ENCODE data around the gene DNLZ. TPM values are rescaled to one million over a fixed set of nuclear protein-coding genes. Genes with fewer than 3 reads are reported as not detected.
"Not testable (repeated sequence)": the region's sequence is repeated elsewhere in the genome, so short reads cannot be mapped to it uniquely, and the experiment has no call there.

DNLZ gene
- total and polyA plus RNA-seq, 7 donors = 8.4 to 41.9 (median 19.7) TPM

DNA sequence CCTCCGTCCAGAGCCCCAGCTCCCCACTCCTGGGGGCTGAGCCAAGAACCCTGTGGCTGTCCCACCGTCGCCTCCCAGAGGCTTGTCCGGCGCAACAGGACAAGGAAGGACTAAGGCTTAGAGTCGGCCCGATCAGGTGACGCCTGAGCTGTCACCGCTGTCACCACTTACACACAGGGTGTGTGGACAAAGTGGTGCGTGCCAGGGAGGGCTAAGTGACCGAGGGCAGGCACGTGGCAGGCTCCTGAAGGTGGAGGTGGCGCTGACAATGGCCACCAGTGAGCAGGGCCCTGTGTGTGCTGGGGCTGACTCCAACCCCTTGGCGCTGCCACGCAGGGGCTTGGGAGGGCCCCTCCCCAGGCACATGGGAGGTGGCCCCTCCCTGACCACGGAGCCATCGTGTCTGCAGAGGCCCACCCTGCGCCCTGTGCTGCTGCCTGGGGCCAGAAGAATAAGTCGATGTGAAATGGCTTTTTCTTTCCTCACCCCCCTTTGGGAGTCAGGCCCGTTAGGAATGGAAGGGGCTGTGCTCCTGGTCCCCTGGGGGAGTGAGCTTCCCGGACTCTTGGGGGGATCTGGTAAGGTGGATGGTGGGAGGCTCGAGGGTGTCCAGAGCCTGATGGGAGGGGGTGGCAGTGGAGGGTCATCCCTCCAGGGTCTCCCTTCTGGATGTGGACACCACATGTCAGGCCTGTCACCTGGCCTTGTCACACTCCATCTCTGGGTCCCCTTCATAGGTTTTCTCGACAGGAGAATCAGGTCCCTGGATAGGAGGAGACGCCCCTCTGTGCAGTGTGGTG lies 38.8 kb downstream of the DNLZ start:
- H3K4me1 ChIP-seq = peaks cover 0 to 33% (median 28%) of the 10 kb centered on the region in 4 donors
- intact Hi-C loops (cut with DNase I) = loop anchor here (5.0 to 10.0 kb wide), 2 partner anchors 38 to 320 kb away; partner anchors contain the start of gene DNLZ
- 55 to 81% methylated on average over 24 of the region's 24 CpGs for WGBS, 2 donors

DNA sequence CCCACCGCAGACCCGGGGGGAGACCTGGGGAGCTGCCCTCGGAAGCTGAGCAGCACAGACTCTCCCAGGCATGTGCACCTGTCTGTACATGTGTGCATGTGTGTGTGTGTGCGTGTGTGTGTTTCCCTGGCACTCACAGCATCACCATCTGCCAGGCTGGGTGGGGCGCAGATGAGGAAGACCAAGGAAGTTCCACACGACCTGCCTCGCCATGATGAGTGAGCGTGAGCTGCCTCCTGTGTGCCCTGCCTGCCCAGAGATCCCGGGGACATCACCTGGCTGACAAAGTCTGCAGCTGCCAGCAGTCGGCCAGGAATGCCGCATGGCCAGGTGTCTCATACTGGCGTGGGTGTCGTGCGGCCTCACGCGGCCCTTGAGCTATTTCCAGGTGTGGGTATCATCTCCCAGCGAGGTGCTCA lies 40.2 kb downstream of the DNLZ start:
- no peak overlapping the region for H3K27ac ChIP-seq
- no peaks in the 10 kb centered on the region for H3K9me3 ChIP-seq
- TF ChIP-seq POLR2A (IDR thresholded peaks at IDR 0.05) (no peak), POLR2AphosphoS5 (IDR thresholded peaks at IDR 0.05) (no peak), EP300 (IDR thresholded peaks at IDR 0.05) (no peak), CTCF (IDR thresholded peaks at IDR 0.05) (no peak)
- H3K27me3 ChIP-seq = no peaks in the 10 kb centered on the region
- WGBS, 2 donors = 15 to 43% methylated on average over 17 of the region's 17 CpGs
- no peaks in the 10 kb centered on the region for H3K36me3 ChIP-seq
- intact Hi-C loops (cut with DNase I) = loop anchor here (10.0 kb wide), 1 partner anchor 321 kb away; no protein-coding TSS in a partner anchor
- H3K4me1 ChIP-seq = peaks cover 0 to 20% (median 16%) of the 10 kb centered on the region in 4 donors
- no peak overlapping the region for H3K4me3 ChIP-seq
- no peak for DNase-seq

More for the DNA sequence above, 38.8 kb downstream of the DNLZ start:
- DNase-seq = no peak
- H3K9me3 ChIP-seq = no peaks in the 10 kb centered on the region
- no peak overlapping the region for H3K4me3 ChIP-seq
- H3K27me3 ChIP-seq = no peaks in the 10 kb centered on the region
- H3K36me3 ChIP-seq = no peaks in the 10 kb centered on the region
- TF ChIP-seq POLR2AphosphoS5 (IDR thresholded peaks at IDR 0.05) (no peak), EP300 (IDR thresholded peaks at IDR 0.05) (no peak), CTCF (IDR thresholded peaks at IDR 0.05) (no peak), POLR2A (IDR thresholded peaks at IDR 0.05) (no peak)
- H3K27ac ChIP-seq = no peak overlapping the region

GRCh38 chr9:136322756-136323330 lies 40.7 kb downstream of the DNLZ start:
- Histone ChIP-seq H3K27me3 (no peaks in the 10 kb centered on the region), H3K36me3 (no peaks in the 10 kb centered on the region), H3K4me1 (peaks cover 0 to 14% (median 11%) of the 10 kb centered on the region in 4 donors), H3K9me3 (no peaks in the 10 kb centered on the region), H3K4me3 (no peak overlapping the region), H3K27ac (no peak overlapping the region)
- 31 to 61% methylated on average over 23 of the region's 23 CpGs for whole genome bisulfite sequencing, 2 donors
- no peak for DNase-seq
- intact Hi-C loops (cut with DNase I) = loop anchor here (10.0 kb wide), 1 partner anchor 322 kb away; no protein-coding TSS in a partner anchor
- TF ChIP-seq CTCF (IDR thresholded peaks at IDR 0.05) = no peak
- no peak for TF ChIP-seq POLR2AphosphoS5 (IDR thresholded peaks at IDR 0.05)
- no peak for TF ChIP-seq POLR2A (IDR thresholded peaks at IDR 0.05)
- no peak for TF ChIP-seq EP300 (IDR thresholded peaks at IDR 0.05)

- Histone ChIP-seq H3K4me3 (no peak overlapping the region), H3K27ac (no peak overlapping the region), H3K36me3 (no peaks in the 10 kb centered on the region), H3K9me3 (no peaks in the 10 kb centered on the region), H3K27me3 (no peaks in the 10 kb centered on the region), H3K4me1 (peaks cover 0 to 7% (median 3%) of the 10 kb centered on the region in 4 donors)
- WGBS, 2 donors = 85 to 90% methylated on average over 19 of the region's 19 CpGs
- TF ChIP-seq EP300 (IDR thresholded peaks at IDR 0.05) (no peak), POLR2A (IDR thresholded peaks at IDR 0.05) (no peak), POLR2AphosphoS5 (IDR thresholded peaks at IDR 0.05) (no peak), CTCF (IDR thresholded peaks at IDR 0.05) (no peak)
- intact Hi-C loops (cut with DNase I) = loop anchor here (10.0 kb wide), 1 partner anchor 323 kb away; no protein-coding TSS in a partner anchor
- DNase-seq = no peak
Observed at GRCh38 chr9:136321561-136321960, 42.0 kb downstream of the DNLZ start.

DNA sequence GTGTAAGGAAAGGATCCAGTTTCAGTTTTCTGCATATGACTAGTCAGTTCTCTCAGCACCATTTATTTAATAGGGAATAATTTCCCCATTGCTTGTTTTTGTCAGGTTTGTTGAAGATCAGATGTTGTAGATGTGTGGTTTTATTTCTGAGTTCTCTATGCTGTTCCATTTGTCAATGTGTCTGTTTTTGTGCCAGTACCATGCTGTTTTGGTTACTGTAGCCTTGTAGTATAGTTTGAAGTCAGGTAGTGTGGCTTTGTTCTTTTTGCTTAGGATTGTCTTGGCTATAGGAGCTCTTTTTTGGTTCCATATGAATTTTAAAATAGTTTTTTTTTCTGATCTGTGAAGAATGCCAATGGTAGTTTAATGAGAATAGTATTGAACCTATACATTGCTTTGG lies 42.6 kb downstream of the DNLZ start:
- not testable (repeated sequence) for H3K27ac ChIP-seq, DNase-seq, H3K4me1 ChIP-seq, H3K4me3 ChIP-seq, H3K9me3 ChIP-seq, H3K36me3 ChIP-seq, H3K27me3 ChIP-seq
- intact Hi-C loops (cut with DNase I) = loop anchor here (10.0 kb wide), 1 partner anchor 324 kb away; no protein-coding TSS in a partner anchor

- not testable (repeated sequence) for H3K9me3 ChIP-seq, H3K4me1 ChIP-seq, H3K36me3 ChIP-seq, H3K4me3 ChIP-seq, H3K27me3 ChIP-seq, DNase-seq, H3K27ac ChIP-seq
- intact Hi-C loops (cut with DNase I) = loop anchor here (10.0 kb wide), 1 partner anchor 325 kb away; no protein-coding TSS in a partner anchor
- WGBS, 2 donors = 93 to 94% methylated on average over 3 of the region's 3 CpGs
Observed at GRCh38 chr9:136319955-136320354, 43.6 kb downstream of the DNLZ start.

- H3K4me3 ChIP-seq; H3K36me3 ChIP-seq; DNase-seq; intact Hi-C loops (cut with DNase I); H3K27me3 ChIP-seq; H3K27ac ChIP-seq; H3K9me3 ChIP-seq; H3K4me1 ChIP-seq: not testable (repeated sequence)
- 95 to 97% methylated on average over 14 of the region's 14 CpGs for WGBS, 2 donors
Observed at GRCh38 chr9:136319244-136319643, 44.3 kb downstream of the DNLZ start.

Measured in sigmoid colon (tissue), 7 donors.